Hepatic stellate cell (primary cell): ENCODE data around the gene PAX3.

ENCODE experiments used
- DNase-seq: peaks from one replicate; pipeline ENCODE4 v3.0.0; 2011; ENCODE audit warnings: low spot score

The PAX3 gene

DNA sequence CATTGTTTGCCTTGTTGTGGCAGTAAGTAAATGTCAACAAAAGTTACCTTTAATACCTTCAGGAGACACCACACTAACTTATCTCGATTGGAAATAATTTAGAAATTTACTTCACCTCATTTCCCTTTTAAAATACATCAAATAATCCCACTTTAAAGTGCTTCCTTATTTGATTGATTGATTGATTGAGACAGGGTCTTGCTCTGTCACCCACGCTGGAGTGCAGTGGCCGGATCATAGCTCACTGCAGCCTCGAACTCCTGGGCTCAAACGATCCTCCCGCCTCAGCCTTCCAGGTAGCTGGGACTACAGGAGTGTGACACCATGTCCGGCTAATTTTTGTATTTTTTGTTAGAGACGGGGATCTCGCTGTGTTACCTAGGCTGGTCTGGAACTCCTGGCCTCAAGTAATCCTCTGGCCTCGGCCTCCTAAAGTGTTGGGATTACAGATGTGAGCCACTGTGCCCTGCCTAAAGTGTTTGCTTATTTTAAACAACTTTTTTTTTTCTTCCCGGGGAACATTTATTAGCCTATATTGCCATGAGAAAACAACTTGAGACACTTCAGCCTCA, 12.0 kb upstream of the PAX3 start:
- DNase-seq = no peak

DNA sequence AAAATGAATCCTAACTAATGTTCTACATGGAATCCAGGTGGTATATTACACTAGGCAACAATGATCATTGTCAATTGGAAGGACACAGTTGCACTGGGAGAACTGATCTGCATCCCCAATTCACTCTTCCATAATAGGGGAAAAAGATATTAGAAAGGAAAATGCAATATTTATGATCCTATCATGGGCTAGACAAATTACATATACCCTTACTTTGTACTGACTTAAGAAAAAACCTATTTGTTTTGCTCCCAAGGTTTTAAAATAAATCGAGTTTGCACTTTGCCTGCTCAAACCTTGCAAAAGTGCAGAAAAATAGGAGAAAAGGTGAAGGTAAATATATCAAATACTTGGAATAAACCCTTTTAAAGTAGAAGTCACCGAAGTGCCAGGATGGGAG, 11.0 kb upstream of the PAX3 start:
- no peak for DNase-seq

DNA sequence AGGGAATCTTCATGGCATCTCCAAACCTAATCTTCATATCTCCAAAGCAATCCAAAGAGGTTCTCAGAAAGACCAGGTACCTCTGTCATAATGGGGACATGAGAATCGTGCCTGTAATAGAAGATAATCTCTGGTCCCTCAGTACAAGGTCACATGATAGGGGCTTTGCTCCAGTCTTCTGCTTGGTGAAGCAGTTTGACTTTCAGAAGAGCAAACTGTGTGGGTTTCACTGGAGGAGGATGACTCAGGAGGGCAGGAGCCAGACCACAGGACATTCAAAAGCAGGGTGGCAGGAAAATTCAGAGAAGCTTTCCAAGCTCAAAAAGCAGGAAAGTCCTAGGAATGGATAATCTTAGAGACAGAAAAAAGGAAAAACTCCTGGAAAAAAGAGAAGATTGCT, 10.6 kb upstream of the PAX3 start:
- no peak for DNase-seq

DNA sequence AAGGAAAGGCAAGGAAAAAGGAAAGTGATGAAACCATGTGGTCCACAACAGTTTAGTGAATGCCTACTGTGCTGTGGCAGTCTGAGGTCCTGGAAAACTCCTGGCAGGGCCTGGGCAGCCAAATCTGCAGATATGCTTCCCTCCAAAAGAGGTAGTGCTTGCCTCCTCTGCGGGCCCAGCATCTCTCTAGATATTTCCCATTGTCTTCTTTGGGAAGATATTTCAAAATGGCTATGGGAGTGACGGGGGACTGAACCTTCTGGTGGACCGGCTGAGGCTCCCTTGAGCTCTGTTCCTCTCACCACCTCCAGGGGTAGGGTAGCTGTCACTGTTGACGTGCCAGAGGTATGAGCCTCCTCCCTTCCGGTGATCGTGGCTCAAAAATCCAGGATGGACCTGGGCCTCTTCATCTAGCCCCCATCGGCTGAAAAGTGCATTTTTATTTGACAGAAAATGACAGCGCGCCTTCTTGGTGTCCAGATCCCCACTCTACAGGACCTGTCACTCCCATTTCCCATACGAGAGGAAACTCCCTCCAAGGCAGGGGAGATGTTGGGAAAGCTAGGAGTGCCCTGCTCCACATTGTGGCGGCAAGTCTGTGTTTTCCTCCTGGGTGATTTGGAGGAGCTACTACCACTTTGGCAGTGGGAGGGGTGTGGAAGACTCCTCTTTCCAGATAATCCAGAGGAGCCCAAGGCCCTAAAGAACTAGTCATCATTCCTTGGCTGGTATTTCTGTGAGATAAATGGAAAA, 9.4 kb upstream of the PAX3 start:
- DNase-seq = no peak

GRCh38 chr2:222307143-222307756, 8.5 kb upstream of the PAX3 start:
- DNase-seq = no peak

GRCh38 chr2:222306393-222307142, 7.8 kb upstream of the PAX3 start:
- DNase-seq = no peak

DNA sequence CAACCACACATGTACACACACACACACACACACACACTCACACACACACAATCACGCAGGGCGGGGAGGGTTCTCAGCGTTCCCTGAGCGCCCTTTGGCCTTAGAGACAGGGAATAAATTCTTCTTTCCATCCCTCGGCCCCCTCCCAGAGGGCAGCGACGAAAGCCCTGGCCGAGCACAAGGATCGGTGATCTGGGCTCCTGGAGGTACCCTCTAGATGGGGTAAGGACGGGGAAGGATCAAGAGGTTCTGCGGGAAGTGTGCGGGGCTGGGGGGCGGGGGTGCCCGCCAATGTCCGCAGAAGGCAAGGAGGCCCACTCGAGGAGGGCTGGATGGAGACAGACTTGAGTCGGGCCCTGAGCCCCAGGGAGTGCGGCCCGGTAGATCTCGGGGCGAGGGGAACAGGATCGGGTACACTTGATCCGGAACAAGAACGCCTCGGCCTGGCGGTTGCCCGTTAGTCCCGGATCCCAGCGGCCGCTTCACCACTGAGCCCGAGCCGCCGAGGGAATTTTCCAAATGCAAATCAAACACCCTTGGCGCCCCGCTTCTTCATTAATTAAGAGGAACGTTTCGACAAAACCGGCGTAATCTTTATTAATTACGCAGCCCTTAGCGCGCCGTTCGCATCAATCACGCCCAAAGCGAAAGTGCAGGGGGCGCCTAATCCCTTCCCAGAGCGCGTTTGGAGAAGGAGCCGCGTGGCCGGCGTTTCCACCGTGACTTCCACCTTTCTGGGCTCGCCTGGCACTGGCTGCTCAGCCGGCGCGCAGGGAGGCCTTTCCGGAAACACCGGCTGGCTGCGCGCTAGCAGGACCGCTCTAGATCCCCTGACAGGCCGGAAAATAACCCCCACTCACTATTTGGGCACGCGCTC, 7.0 kb upstream of the PAX3 start:
- DNase-seq = no peak

DNA sequence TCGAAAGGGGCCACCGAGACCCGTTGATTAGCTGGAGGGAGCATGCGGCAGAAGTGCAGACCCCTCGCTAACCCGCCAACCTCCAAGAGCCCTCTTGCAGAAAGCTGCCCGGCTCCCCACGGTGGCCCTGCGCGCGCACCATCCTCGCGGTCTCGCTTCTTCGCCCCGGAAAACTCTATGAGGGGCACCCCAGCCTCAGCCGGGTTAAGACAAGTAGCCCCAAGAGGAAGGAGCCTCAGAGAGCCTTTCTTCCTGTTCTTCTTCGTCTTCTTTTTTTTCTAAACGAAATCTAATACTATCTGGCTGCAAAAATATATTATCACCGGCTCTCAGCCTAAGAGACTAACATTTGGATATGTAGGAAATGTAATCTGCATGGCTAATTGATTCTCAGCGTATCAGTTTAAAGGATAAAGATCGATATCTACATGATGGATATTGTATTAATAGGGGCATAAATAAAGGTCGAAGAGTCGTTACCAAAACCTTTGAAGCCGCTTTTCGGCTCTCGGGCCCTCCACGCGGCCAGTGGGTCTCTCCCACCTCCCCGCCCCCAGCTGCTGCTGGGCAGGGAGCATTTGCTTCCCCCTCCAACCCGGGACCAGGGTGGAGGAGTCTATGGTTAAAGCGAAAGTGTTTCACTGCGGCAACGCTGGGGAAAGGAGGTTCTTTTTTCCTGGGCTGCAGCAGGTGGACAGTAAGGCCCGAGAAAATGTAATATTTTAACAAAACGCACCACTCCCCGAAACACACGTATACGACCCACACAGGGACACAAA, 6.1 kb upstream of the PAX3 start:
- no peak for DNase-seq

GRCh38 chr2:222303828-222304736, 5.3 kb upstream of the PAX3 start:
- DNase-seq = no peak

GRCh38 chr2:222303045-222303827, 4.4 kb upstream of the PAX3 start:
- DNase-seq = no peak

- no peak for DNase-seq
These were observed 3.6 kb upstream of the PAX3 start for GRCh38 chr2:222302178-222303018.

DNA sequence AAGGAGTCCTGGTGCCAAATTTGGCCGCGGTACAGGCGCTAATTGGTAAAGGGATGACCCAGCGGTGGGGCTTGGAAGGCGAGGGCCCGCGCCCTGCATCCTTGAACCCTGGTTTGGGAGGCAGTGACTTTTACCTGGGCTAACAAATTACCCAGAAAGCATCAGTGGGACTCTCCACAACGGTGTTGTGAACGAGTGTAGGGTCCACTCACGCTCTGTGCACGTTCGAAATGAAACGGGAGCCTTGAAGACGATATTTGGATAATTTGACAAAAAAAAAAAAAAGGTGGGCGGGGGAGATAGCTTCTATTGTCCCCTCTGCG, 3.0 kb upstream of the PAX3 start:
- no peak for DNase-seq

GRCh38 chr2:222301053-222301795, 2.4 kb upstream of the PAX3 start:
- no peak for DNase-seq

DNA sequence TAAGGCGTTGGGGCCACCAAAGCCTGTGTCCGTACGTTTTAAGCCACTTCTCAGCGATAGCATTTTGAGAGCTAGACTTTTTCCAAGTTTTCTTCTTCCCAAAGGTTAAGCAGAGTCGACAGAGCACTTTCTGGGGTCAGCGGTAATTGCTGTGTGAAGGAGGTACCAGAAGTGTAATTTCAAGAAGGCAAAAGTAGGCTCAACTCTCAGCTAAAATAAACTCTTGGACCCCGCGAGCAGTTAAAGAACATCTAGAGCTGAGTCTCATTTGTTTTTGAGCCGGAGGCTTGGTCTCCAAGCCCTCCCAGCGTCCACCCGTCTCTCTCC, 1.9 kb upstream of the PAX3 start:
- no peak for DNase-seq

DNA sequence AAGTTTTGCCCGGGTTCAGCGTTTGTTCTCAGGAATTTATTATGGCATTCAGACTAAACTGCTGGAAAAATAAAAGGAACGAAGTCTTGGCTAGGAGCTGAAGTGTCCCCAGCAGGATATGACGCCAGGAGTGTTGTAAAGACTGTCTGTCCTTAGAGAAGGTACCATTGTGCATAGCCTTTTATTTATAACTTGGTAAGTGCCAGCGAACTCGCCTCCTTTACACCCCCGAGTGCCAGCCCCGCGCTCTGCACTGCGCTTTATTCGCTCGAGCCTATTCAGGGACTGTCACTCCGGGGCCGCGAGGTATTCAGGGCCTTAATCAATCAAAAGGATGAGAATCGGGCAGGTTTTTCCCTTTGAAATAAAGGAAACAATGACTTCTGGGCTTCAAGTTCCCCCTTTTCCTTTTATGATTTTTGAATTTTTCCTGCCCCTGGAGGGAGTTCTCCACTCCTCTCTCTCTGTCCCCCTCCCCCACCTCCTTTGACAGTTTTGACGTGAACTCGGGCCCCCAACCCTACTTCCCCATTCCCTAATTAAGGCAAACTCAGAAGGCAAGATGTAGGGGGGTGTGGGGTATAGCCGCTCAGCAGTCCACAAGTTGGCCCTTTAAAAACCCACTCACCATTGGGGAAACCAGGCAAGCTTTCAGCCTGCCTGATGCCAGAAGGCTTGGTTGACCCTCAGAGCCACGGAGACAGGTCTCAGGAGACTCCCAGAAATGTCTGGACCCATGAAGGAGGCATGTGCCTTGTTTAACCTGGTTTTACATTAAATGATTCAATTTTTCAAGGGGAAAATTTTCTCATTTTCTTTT, 1.3 kb upstream of the PAX3 start:
- no peak for DNase-seq

GRCh38 chr2:222298001-222298310, 842 bp downstream of the PAX3 start:
- no peak for DNase-seq

GRCh38 chr2:222297600-222297935, 1.2 kb downstream of the PAX3 start:
- DNase-seq = no peak
